Measurements from ENCODE around the gene TGM3.

DNA sequence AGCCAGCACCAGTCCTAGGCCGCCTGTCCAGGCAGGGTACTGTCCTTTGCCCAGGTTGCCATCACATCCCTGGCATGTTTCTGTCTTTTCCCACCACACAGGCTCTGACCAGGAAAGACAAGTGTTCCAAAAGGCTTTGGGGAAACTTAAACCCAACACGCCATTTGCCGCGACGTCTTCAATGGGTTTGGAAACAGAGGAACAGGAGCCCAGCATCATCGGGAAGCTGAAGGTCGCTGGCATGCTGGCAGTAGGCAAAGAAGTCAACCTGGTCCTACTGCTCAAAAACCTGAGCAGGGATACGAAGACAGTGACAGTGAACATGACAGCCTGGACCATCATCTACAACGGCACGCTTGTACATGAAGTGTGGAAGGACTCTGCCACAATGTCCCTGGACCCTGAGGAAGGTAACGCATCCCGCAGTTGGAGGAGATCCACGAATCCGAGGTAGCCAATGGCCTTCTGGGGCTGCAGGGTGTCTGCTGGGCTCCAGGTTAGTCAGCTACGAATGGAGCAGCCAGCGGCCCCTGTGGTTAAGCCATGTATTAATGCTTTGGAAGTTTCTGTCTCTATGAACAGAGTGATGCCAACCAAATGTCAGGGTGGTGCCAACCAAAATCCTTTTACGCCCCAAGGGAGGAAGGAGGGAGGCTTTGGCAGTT is 36.2 kb downstream of the TGM3 start:
- no peak for TF ChIP-seq POLR2A (IDR thresholded peaks at IDR 0.05)
- TF ChIP-seq, protein P1, sequence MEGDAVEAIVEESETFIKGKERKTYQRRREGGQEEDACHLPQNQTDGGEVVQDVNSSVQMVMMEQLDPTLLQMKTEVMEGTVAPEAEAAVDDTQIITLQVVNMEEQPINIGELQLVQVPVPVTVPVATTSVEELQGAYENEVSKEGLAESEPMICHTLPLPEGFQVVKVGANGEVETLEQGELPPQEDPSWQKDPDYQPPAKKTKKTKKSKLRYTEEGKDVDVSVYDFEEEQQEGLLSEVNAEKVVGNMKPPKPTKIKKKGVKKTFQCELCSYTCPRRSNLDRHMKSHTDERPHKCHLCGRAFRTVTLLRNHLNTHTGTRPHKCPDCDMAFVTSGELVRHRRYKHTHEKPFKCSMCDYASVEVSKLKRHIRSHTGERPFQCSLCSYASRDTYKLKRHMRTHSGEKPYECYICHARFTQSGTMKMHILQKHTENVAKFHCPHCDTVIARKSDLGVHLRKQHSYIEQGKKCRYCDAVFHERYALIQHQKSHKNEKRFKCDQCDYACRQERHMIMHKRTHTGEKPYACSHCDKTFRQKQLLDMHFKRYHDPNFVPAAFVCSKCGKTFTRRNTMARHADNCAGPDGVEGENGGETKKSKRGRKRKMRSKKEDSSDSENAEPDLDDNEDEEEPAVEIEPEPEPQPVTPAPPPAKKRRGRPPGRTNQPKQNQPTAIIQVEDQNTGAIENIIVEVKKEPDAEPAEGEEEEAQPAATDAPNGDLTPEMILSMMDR (IDR thresholded peaks at IDR 0.05) = no peak
